ENCODE measurements around the gene BTBD6.

- TF ChIP-seq PATZ1 (CRISPR knock-in tag; IDR thresholded peaks at IDR 0.05; ENCODE audit: borderline replicate concordance), result no peak
- no peak for TF ChIP-seq CSDC2 (CRISPR knock-in tag; IDR thresholded peaks at IDR 0.05)
- no peak for TF ChIP-seq ZNF565 (CRISPR knock-in tag; conservative IDR thresholded peaks at IDR 0.05; ENCODE audit: low read depth)
- TF ChIP-seq SNAI2 (CRISPR knock-in tag; IDR thresholded peaks at IDR 0.05), result no peak
- no peak for TF ChIP-seq RARB (CRISPR knock-in tag; IDR thresholded peaks at IDR 0.05)
- TF ChIP-seq, protein P1, sequence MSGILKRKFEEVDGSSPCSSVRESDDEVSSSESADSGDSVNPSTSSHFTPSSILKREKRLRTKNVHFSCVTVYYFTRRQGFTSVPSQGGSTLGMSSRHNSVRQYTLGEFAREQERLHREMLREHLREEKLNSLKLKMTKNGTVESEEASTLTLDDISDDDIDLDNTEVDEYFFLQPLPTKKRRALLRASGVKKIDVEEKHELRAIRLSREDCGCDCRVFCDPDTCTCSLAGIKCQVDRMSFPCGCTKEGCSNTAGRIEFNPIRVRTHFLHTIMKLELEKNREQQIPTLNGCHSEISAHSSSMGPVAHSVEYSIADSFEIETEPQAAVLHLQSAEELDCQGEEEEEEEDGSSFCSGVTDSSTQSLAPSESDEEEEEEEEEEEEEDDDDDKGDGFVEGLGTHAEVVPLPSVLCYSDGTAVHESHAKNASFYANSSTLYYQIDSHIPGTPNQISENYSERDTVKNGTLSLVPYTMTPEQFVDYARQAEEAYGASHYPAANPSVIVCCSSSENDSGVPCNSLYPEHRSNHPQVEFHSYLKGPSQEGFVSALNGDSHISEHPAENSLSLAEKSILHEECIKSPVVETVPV (CRISPR knock-in tag; IDR thresholded peaks at IDR 0.05), result no peak
- TF ChIP-seq CREB5 (CRISPR knock-in tag; IDR thresholded peaks at IDR 0.05; ENCODE audit: low read depth), result no peak
- TF ChIP-seq ZC3H10 (CRISPR knock-in tag; IDR thresholded peaks at IDR 0.05), result no peak
These were observed 25.1 kb upstream of the BTBD6 start for GRCh38 chr14:105223260-105223659.
